Duodenal mucosa (tissue), 2 donors: ENCODE measurements around the gene ATG12.
"Not testable (repeated sequence)": the region's sequence is repeated elsewhere in the genome, so short reads cannot be mapped to it uniquely, and the experiment has no call there.

Source experiments
- H3K27ac ChIP-seq: one replicate; pipeline ENCODE4 v1.7.0; 2013; ENCODE audit warnings: low read depth, low read length
- H3K27me3 ChIP-seq, 2 donors: one replicate each; pipeline ENCODE4 v1.7.0; 2013; ENCODE audit warnings: low read length in 2 of 2, control low read depth in 1 of 2; ENCODE audit not compliant: insufficient read depth in 2 of 2, control insufficient read depth in 1 of 2
- H3K36me3 ChIP-seq, 2 donors: one replicate each; pipeline ENCODE4 v1.7.0; 2013; ENCODE audit warnings: low read length in 2 of 2, control low read depth in 1 of 2; ENCODE audit not compliant: insufficient read depth in 2 of 2, control insufficient read depth in 1 of 2
- H3K4me1 ChIP-seq, 2 donors: one replicate each; pipeline ENCODE4 v1.7.0; 2013; ENCODE audit warnings: low read length in 2 of 2, control low read depth in 1 of 2; ENCODE audit not compliant: insufficient read depth in 2 of 2, control insufficient read depth in 1 of 2
- H3K4me3 ChIP-seq, 2 donors: one replicate each; pipeline ENCODE4 v1.7.0; 2013; ENCODE audit warnings: low read length in 2 of 2, low read depth in 1 of 2
- H3K9ac ChIP-seq, 2 donors: one replicate each; pipeline ENCODE4 v1.7.0; 2013; ENCODE audit warnings: low read length in 2 of 2, low read depth in 1 of 2
- H3K9me3 ChIP-seq, 2 donors: one replicate each; pipeline ENCODE4 v1.7.0; 2013; ENCODE audit warnings: low read length in 2 of 2, control low read depth in 1 of 2; ENCODE audit not compliant: control insufficient read depth in 1 of 2

ATG12 gene

GRCh38 chr5:115841382-115842088 is at the start of gene ATG12, which contains the start of gene AP3S1:
TSS of gene ATG12 (minus strand) at chr5:115841565. CDS start at chr5:115841552, 13 bp downstream.
TSS of gene AP3S1 (plus strand) at chr5:115841935. CDS start at chr5:115842038, 103 bp downstream.
- no peaks in the 10 kb centered on the region for H3K9me3 ChIP-seq
- H3K4me1 ChIP-seq: peaks cover 37 to 40% of the 10 kb centered on the region in 2 donors
- no peaks in the 10 kb centered on the region for H3K27me3 ChIP-seq
- H3K9ac ChIP-seq: peak within 1 kb of the TSS; percentile 79 to 91
- H3K27ac ChIP-seq: peak within 1 kb of the TSS; percentile 94
- peak within 1 kb of the TSS; percentile 96 to 98 for H3K4me3 ChIP-seq
- peaks cover 3 to 16% of the 10 kb centered on the region in 2 donors for H3K36me3 ChIP-seq

GRCh38 chr5:115888027-115888426 is 46.7 kb upstream of the ATG12 start:
- Histone ChIP-seq H3K9ac (no peak overlapping the region), H3K9me3 (no peaks in the 10 kb centered on the region), H3K27ac (no peak overlapping the region), H3K4me3 (no peak overlapping the region), H3K4me1 (peaks cover 0 to 14% of the 10 kb centered on the region in 2 donors), H3K27me3 (no peaks in the 10 kb centered on the region), H3K36me3 (no peaks in the 10 kb centered on the region)

GRCh38 chr5:115885208-115885607 is 43.8 kb upstream of the ATG12 start:
- not testable (repeated sequence) for H3K9ac ChIP-seq, H3K27ac ChIP-seq

GRCh38 chr5:115884704-115885103 is 43.3 kb upstream of the ATG12 start:
- no peaks in the 10 kb centered on the region for H3K36me3 ChIP-seq
- no peak overlapping the region for H3K9ac ChIP-seq
- no peak overlapping the region for H3K4me3 ChIP-seq
- no peaks in the 10 kb centered on the region for H3K9me3 ChIP-seq
- H3K4me1 ChIP-seq: peaks cover 0 to 14% of the 10 kb centered on the region in 2 donors
- no peaks in the 10 kb centered on the region for H3K27me3 ChIP-seq
- no peak overlapping the region for H3K27ac ChIP-seq

More at GRCh38 chr5:115885208-115885607, 43.8 kb upstream of the ATG12 start:
- H3K4me1 ChIP-seq: peaks cover 0 to 14% of the 10 kb centered on the region in 2 donors
- not testable (repeated sequence) for H3K27me3 ChIP-seq, H3K9me3 ChIP-seq, H3K36me3 ChIP-seq
- peak overlapping the region in 1 of 2 donors; percentile 8 for H3K4me3 ChIP-seq

- H3K27me3 ChIP-seq, H3K9me3 ChIP-seq, H3K4me3 ChIP-seq, H3K36me3 ChIP-seq, H3K27ac ChIP-seq, H3K9ac ChIP-seq: not testable (repeated sequence)
- H3K4me1 ChIP-seq: peaks cover 0 to 14% of the 10 kb centered on the region in 2 donors
These were observed 41.1 kb upstream of the ATG12 start for GRCh38 chr5:115882434-115882833.

GRCh38 chr5:115877342-115877741 is 36.0 kb upstream of the ATG12 start:
- not testable (repeated sequence) for H3K36me3 ChIP-seq, H3K9ac ChIP-seq, H3K27ac ChIP-seq, H3K27me3 ChIP-seq, H3K4me3 ChIP-seq, H3K9me3 ChIP-seq, H3K4me1 ChIP-seq

GRCh38 chr5:115875447-115875846 is 34.1 kb upstream of the ATG12 start:
- H3K9me3 ChIP-seq: no peaks in the 10 kb centered on the region
- H3K27ac ChIP-seq: no peak overlapping the region
- peaks cover 7 to 21% of the 10 kb centered on the region in 2 donors for H3K36me3 ChIP-seq
- H3K9ac ChIP-seq: no peak overlapping the region
- peaks cover 0 to 7% of the 10 kb centered on the region in 2 donors for H3K4me1 ChIP-seq
- no peaks in the 10 kb centered on the region for H3K27me3 ChIP-seq
- H3K4me3 ChIP-seq: no peak overlapping the region

- Histone ChIP-seq H3K9me3 (no peaks in the 10 kb centered on the region), H3K4me3 (no peak overlapping the region), H3K9ac (no peak overlapping the region), H3K4me1 (peaks cover 0 to 7% of the 10 kb centered on the region in 2 donors), H3K27ac (no peak overlapping the region), H3K36me3 (peaks cover 7 to 21% of the 10 kb centered on the region in 2 donors), H3K27me3 (no peaks in the 10 kb centered on the region)
These were observed 32.0 kb upstream of the ATG12 start for GRCh38 chr5:115873392-115873791.

GRCh38 chr5:115872447-115872846 is 31.1 kb upstream of the ATG12 start:
- no peak overlapping the region for H3K9ac ChIP-seq
- no peaks in the 10 kb centered on the region for H3K9me3 ChIP-seq
- H3K4me3 ChIP-seq: no peak overlapping the region
- H3K27me3 ChIP-seq: no peaks in the 10 kb centered on the region
- H3K36me3 ChIP-seq: peaks cover 7 to 21% of the 10 kb centered on the region in 2 donors
- H3K27ac ChIP-seq: no peak overlapping the region
- H3K4me1 ChIP-seq: peaks cover 0 to 7% of the 10 kb centered on the region in 2 donors

- H3K27me3 ChIP-seq: no peaks in the 10 kb centered on the region
- peaks cover 0 to 7% of the 10 kb centered on the region in 2 donors for H3K4me1 ChIP-seq
- peaks cover 4 to 16% of the 10 kb centered on the region in 2 donors for H3K36me3 ChIP-seq
- no peaks in the 10 kb centered on the region for H3K9me3 ChIP-seq
- no peak overlapping the region for H3K9ac ChIP-seq
- no peak overlapping the region for H3K27ac ChIP-seq
- no peak overlapping the region for H3K4me3 ChIP-seq
These were observed 28.0 kb upstream of the ATG12 start for GRCh38 chr5:115869256-115869795.
